ENCODE results near the gene RFESD. TPM values are rescaled to one million over a fixed set of nuclear protein-coding genes. Genes with fewer than 3 reads are reported as not detected.
A peak's percentile ranks its signal among the peaks of the same experiment; 100 is the strongest.

RFESD gene
- total and polyA plus RNA-seq, 10 of the 15 experiments (the other 5 are each of a cell fraction or from before 2014, with no cell fraction given) = 1.9 to 14.7 (median 4.9) TPM

DNA sequence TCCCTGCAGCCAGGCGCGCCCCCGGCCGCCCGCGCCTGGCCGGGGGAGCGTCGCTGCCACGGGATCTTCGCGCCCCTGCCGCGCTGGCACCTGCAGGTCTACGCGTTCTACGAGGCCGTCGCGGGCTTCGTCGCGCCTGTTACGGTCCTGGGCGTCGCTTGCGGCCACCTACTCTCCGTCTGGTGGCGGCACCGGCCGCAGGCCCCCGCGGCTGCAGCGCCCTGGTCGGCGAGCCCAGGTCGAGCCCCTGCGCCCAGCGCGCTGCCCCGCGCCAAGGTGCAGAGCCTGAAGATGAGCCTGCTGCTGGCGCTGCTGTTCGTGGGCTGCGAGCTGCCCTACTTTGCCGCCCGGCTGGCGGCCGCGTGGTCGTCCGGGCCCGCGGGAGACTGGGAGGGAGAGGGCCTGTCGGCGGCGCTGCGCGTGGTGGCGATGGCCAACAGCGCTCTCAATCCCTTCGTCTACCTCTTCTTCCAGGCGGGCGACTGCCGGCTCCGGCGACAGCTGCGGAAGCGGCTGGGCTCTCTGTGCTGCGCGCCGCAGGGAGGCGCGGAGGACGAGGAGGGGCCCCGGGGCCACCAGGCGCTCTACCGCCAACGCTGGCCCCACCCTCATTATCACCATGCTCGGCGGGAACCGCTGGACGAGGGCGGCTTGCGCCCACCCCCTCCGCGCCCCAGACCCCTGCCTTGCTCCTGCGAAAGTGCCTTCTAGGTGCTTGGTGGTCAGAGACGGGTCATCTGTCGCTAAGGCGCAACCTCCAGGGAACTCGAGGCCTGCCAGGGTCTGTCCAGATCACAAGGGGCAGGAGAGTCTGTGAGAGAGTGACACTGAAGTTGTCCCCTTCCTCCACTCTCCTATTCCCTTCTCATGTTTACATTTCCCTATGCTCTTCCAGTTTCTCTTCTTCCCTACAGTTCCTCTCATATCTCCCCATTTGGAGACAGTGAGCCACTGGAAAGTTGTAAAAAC, 25.4 kb upstream of the RFESD start (continued):
- TF ChIP-seq, protein P1, sequence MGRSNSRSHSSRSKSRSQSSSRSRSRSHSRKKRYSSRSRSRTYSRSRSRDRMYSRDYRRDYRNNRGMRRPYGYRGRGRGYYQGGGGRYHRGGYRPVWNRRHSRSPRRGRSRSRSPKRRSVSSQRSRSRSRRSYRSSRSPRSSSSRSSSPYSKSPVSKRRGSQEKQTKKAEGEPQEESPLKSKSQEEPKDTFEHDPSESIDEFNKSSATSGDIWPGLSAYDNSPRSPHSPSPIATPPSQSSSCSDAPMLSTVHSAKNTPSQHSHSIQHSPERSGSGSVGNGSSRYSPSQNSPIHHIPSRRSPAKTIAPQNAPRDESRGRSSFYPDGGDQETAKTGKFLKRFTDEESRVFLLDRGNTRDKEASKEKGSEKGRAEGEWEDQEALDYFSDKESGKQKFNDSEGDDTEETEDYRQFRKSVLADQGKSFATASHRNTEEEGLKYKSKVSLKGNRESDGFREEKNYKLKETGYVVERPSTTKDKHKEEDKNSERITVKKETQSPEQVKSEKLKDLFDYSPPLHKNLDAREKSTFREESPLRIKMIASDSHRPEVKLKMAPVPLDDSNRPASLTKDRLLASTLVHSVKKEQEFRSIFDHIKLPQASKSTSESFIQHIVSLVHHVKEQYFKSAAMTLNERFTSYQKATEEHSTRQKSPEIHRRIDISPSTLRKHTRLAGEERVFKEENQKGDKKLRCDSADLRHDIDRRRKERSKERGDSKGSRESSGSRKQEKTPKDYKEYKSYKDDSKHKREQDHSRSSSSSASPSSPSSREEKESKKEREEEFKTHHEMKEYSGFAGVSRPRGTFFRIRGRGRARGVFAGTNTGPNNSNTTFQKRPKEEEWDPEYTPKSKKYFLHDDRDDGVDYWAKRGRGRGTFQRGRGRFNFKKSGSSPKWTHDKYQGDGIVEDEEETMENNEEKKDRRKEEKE (IDR thresholded peaks at IDR 0.05) = no peak
- TF ChIP-seq BMI1 (IDR thresholded peaks at IDR 0.05; ENCODE audit: borderline replicate concordance) = no peak
- TF ChIP-seq PAX5 (IDR thresholded peaks at IDR 0.05; ENCODE audit: borderline replicate concordance, low read depth, low read length) = no peak
- TF ChIP-seq, protein P2, sequence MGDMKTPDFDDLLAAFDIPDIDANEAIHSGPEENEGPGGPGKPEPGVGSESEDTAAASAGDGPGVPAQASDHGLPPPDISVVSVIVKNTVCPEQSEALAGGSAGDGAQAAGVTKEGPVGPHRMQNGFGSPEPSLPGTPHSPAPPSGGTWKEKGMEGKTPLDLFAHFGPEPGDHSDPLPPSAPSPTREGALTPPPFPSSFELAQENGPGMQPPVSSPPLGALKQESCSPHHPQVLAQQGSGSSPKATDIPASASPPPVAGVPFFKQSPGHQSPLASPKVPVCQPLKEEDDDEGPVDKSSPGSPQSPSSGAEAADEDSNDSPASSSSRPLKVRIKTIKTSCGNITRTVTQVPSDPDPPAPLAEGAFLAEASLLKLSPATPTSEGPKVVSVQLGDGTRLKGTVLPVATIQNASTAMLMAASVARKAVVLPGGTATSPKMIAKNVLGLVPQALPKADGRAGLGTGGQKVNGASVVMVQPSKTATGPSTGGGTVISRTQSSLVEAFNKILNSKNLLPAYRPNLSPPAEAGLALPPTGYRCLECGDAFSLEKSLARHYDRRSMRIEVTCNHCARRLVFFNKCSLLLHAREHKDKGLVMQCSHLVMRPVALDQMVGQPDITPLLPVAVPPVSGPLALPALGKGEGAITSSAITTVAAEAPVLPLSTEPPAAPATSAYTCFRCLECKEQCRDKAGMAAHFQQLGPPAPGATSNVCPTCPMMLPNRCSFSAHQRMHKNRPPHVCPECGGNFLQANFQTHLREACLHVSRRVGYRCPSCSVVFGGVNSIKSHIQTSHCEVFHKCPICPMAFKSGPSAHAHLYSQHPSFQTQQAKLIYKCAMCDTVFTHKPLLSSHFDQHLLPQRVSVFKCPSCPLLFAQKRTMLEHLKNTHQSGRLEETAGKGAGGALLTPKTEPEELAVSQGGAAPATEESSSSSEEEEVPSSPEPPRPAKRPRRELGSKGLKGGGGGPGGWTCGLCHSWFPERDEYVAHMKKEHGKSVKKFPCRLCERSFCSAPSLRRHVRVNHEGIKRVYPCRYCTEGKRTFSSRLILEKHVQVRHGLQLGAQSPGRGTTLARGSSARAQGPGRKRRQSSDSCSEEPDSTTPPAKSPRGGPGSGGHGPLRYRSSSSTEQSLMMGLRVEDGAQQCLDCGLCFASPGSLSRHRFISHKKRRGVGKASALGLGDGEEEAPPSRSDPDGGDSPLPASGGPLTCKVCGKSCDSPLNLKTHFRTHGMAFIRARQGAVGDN (IDR thresholded peaks at IDR 0.05) = 0 out of 2 replicates have a peak, but pooled peaks have one; percentile 10
- TF ChIP-seq, protein P3, sequence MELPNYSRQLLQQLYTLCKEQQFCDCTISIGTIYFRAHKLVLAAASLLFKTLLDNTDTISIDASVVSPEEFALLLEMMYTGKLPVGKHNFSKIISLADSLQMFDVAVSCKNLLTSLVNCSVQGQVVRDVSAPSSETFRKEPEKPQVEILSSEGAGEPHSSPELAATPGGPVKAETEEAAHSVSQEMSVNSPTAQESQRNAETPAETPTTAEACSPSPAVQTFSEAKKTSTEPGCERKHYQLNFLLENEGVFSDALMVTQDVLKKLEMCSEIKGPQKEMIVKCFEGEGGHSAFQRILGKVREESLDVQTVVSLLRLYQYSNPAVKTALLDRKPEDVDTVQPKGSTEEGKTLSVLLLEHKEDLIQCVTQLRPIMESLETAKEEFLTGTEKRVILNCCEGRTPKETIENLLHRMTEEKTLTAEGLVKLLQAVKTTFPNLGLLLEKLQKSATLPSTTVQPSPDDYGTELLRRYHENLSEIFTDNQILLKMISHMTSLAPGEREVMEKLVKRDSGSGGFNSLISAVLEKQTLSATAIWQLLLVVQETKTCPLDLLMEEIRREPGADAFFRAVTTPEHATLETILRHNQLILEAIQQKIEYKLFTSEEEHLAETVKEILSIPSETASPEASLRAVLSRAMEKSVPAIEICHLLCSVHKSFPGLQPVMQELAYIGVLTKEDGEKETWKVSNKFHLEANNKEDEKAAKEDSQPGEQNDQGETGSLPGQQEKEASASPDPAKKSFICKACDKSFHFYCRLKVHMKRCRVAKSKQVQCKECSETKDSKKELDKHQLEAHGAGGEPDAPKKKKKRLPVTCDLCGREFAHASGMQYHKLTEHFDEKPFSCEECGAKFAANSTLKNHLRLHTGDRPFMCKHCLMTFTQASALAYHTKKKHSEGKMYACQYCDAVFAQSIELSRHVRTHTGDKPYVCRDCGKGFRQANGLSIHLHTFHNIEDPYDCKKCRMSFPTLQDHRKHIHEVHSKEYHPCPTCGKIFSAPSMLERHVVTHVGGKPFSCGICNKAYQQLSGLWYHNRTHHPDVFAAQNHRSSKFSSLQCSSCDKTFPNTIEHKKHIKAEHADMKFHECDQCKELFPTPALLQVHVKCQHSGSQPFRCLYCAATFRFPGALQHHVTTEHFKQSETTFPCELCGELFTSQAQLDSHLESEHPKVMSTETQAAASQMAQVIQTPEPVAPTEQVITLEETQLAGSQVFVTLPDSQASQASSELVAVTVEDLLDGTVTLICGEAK (IDR thresholded peaks at IDR 0.05; ENCODE audit: borderline replicate concordance) = no peak
- TF ChIP-seq SP1 (IDR thresholded peaks at IDR 0.05; ENCODE audit: low read depth, low read length) = no peak
- TF ChIP-seq ZNF622 (IDR thresholded peaks at IDR 0.05) = no peak
- no peak for TF ChIP-seq RBBP5 (conservative IDR thresholded peaks at IDR 0.05)
- no peak for TF ChIP-seq RCOR1 (conservative IDR thresholded peaks at IDR 0.05; ENCODE audit: low read depth, low read length)
- TF ChIP-seq NR2C1 (IDR thresholded peaks at IDR 0.05) = no peak
- TF ChIP-seq LARP7 (IDR thresholded peaks at IDR 0.05) = 0 out of 2 replicates have a peak, but pooled peaks have one; percentile 38
- peak; percentile 62 for TF ChIP-seq IKZF1 (conservative IDR thresholded peaks at IDR 0.05)
- TF ChIP-seq, protein P4, sequence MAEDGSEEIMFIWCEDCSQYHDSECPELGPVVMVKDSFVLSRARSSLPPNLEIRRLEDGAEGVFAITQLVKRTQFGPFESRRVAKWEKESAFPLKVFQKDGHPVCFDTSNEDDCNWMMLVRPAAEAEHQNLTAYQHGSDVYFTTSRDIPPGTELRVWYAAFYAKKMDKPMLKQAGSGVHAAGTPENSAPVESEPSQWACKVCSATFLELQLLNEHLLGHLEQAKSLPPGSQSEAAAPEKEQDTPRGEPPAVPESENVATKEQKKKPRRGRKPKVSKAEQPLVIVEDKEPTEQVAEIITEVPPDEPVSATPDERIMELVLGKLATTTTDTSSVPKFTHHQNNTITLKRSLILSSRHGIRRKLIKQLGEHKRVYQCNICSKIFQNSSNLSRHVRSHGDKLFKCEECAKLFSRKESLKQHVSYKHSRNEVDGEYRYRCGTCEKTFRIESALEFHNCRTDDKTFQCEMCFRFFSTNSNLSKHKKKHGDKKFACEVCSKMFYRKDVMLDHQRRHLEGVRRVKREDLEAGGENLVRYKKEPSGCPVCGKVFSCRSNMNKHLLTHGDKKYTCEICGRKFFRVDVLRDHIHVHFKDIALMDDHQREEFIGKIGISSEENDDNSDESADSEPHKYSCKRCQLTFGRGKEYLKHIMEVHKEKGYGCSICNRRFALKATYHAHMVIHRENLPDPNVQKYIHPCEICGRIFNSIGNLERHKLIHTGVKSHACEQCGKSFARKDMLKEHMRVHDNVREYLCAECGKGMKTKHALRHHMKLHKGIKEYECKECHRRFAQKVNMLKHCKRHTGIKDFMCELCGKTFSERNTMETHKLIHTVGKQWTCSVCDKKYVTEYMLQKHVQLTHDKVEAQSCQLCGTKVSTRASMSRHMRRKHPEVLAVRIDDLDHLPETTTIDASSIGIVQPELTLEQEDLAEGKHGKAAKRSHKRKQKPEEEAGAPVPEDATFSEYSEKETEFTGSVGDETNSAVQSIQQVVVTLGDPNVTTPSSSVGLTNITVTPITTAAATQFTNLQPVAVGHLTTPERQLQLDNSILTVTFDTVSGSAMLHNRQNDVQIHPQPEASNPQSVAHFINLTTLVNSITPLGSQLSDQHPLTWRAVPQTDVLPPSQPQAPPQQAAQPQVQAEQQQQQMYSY (CRISPR knock-in tag; IDR thresholded peaks at IDR 0.05) = no peak
- TF ChIP-seq CBX3 (IDR thresholded peaks at IDR 0.05; ENCODE audit: borderline replicate concordance, low read depth) = no peak

All from GM12878 (cell line).